GM21825 (cell line): Measurements from ENCODE around the gene GPR37.

Experiments
- ATAC-seq: cut with Tn5 transposase; IDR thresholded peaks from one replicate; pipeline ENCODE4 v1.9.1; 2021; ENCODE audit warnings: mild to moderate bottlenecking, moderate library complexity; ENCODE audit not compliant: unreplicated experiment

GPR37 gene

DNA sequence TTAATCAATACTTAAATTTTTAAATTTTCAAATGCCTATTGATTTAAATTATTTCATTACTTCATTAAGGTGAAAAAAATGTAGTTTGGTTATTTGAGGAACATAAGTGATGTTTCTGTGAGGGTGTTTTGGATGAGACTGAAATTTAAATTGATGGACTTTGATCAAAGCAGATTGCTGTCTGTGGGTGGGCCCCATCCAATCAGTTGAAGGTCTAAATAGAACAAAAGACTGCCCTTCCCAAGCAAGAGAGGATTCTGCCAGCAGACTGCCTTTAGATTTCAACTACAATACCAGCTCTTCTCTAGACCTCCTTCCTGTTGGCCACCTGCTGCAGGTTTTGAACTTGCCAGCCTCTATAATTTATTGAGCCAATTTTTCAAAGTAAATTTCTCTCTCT, 14.5 kb upstream of the GPR37 start:
- ATAC-seq, result no peak

DNA sequence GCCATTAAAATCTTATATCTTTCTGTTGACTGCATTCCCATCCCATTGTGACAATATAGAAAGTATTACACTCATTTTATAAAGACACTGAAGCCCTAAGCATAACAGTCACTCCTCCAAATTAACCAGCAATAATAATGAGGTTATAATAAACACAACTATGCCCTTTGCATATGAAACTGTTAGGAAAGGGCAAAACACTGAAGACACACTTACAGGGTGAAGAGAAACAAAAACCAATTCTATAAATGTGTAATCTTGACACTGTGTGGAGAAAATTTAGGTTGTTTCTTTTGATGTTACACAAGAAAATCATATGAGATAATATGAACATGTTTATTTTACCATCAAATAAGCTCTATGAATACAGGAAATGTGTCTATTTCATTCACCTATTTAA, 14.0 kb upstream of the GPR37 start:
- no peak for ATAC-seq

DNA sequence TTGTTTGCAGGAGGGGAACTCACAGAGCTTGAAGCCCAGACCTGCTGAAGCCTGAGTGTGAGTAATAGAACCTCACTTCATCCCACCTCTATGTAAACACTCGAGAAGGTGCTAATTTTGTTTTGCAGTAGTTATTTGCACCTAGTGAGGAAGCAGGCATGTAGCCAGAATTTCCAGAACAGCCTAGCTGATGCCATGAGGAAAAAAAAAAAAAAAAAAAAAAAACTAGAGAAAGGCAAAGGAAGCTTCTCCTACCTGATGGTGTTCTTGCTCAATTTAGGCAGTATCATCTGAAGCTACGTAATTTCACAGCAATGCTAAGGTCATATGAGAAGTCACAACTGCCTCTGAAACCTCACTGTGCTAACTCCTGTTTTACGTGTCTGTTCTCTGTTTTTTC, 13.6 kb upstream of the GPR37 start:
- no peak for ATAC-seq

DNA sequence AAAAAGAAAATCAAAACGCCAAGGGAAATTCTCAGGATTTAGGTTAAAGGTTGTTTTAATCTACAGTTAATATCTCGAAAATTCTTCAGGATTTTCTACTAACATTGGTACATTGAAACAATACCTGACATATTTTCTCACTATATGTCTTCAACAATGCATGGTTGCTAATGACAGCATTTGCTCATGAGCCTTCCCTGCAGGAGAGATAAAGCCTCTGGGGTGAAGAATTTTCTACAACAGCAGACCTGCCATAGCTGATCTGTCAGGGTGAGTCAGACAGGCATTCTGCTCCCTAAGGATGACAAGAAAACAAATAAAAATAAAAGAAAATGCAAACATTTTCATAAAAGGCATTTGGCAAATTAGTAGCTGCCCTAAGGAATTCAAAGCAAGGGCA, 11.7 kb upstream of the GPR37 start:
- ATAC-seq, result no peak

- no peak for ATAC-seq
These were observed 10.6 kb upstream of the GPR37 start for GRCh38 chr7:124776153-124776552.

- no peak for ATAC-seq
These were observed 9.8 kb upstream of the GPR37 start for GRCh38 chr7:124775422-124775821.

GRCh38 chr7:124773938-124774337, 8.3 kb upstream of the GPR37 start:
- ATAC-seq, result no peak

- ATAC-seq, result no peak
These were observed 7.7 kb upstream of the GPR37 start for GRCh38 chr7:124773339-124773738.

- ATAC-seq, result no peak
These were observed 3.5 kb upstream of the GPR37 start for GRCh38 chr7:124769136-124769535.

DNA sequence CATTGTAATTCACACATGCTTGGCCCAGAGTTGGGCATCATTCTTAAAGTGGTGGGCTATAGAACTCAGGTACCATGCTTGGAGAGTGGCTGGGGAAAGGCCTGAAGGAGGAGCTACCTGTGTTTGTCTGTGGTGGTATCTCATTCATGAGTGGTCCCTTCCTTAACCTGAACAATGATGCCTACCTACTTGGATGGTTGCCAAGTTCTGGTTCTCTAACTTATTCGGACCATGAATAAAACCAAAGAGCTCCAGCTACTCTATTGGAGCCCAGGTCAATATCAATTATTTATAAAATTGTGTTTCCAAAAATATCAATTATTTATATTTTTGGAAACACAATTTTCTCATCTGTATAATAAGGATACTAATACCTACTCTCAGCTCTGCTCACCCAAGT, 2.9 kb upstream of the GPR37 start:
- no peak for ATAC-seq

- ATAC-seq, result no peak
These were observed 668 bp downstream of the GPR37 start for GRCh38 chr7:124764847-124765400.

GRCh38 chr7:124764051-124764846, 1.3 kb downstream of the GPR37 start:
- no peak for ATAC-seq

- ATAC-seq, result no peak
These were observed 2.9 kb downstream of the GPR37 start for GRCh38 chr7:124762611-124763143.

DNA sequence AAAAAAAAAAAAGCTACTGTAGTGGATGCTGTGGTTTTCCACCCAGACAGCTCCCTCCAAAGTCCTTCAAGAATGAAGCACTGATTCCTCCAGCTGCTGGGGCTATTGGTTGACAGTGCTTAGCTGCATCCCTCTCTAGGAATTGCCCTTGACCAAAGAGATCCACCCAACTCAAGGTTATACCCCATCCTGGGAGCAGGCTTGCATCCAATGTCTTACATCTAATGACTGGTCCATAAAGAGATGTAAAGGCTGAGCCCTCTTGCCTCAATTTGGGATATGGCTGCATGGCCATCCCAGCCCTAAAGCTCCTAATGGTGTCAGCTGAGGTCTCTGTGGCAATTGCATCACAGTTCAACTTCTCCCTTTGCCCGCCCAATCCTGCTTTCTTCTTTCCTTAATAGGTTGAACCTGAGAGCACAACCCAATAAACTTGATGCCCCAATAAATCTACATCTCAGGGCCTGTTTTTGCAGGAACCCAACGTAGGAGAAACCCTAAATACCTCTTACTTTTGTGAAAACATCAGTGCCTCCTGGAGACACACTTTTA, 4.4 kb downstream of the GPR37 start:
- ATAC-seq, result no peak

GRCh38 chr7:124758327-124758726, 7.3 kb downstream of the GPR37 start:
- no peak for ATAC-seq

GRCh38 chr7:124754576-124755268, 10.9 kb downstream of the GPR37 start:
- ATAC-seq, result no peak

GRCh38 chr7:124752310-124752709, 13.3 kb downstream of the GPR37 start:
- ATAC-seq, result no peak

- no peak for ATAC-seq
These were observed 14.6 kb downstream of the GPR37 start for GRCh38 chr7:124751027-124751426.

- ATAC-seq, result no peak
These were observed 18.5 kb downstream of the GPR37 start for GRCh38 chr7:124747072-124747471.

DNA sequence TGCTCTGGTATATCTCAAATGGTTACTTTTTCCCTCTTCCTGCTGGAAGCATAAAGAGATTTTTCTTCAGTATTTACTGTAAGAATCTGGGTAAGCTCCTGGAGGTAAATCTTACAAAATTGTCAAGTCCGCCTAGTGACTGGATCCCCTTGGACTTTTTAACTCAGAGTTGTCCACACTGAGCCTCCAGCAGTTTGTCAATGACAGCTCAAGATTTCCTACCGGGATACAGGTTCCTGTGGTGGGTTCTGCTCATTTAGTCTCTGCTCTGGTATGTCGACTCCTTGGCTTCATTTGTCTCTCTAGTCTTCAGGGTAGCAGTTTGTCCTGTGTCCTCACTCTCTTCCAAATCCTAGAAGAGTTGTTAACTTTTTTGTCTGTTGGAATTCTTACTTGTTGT, 27.0 kb downstream of the GPR37 start:
- ATAC-seq, result no peak

DNA sequence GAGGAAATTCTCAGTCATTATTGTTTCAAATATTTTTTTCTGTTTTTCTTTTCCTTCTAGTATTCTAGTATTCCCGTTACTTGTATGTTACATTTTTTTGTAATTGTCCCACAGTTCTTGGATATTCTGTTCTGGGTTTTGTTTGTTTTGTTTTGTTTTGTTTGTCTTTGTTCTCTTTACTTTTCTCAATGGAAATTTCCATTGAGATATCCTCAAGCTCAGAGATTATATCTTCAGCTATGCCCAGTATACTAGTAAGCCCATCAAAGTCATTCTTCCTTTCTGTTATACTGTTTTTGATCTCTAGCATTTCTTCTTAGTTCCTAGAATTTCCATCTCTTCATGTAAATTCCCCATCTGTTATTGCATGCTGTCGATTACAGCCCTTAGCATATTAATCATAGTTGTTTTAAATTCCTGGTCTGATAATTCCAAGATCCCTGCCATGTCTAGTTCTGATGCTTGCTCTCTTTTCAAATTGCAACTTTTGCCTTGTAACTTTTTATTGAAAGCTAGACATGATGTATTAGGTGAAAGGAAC, 27.8 kb downstream of the GPR37 start:
- no peak for ATAC-seq
